ENCODE results near the gene USP4. TPM values are rescaled to one million over a fixed set of nuclear protein-coding genes. Genes with fewer than 3 reads are reported as not detected.
A peak's percentile ranks its signal among the peaks of the same experiment; 100 is the strongest.

The USP4 gene
- total and polyA plus RNA-seq, 5 donors = 19.5 to 46.0 (median 39.8) TPM

- H3K27me3 ChIP-seq (ENCODE audit: control insufficient read depth, insufficient read depth) = no peaks in the 10 kb centered on the region
- no peak for ATAC-seq
- H3K27ac ChIP-seq (ENCODE audit: low read length) = no peak overlapping the region
- 96% methylated on average over 3 of the region's 3 CpGs for WGBS
- intact Hi-C loops (cut with DNase I) = no loop called here
- peaks cover 5% of the 10 kb centered on the region for H3K4me1 ChIP-seq (ENCODE audit: control insufficient read depth, insufficient read depth, low read length)
- H3K9me3 ChIP-seq (ENCODE audit: control insufficient read depth, low read length) = no peaks in the 10 kb centered on the region
- H3K4me3 ChIP-seq (ENCODE audit: low read length) = no peak overlapping the region
- DNase-seq = no peak
Observed at GRCh38 chr3:49269443-49270155, 70.3 kb downstream of the USP4 start.

- Histone ChIP-seq H3K27me3 (ENCODE audit: control insufficient read depth, insufficient read depth) (no peaks in the 10 kb centered on the region), H3K4me3 (ENCODE audit: low read length) (no peak overlapping the region), H3K27ac (ENCODE audit: low read length) (peak overlapping the region; percentile 82), H3K9me3 (ENCODE audit: control insufficient read depth, low read length) (no peaks in the 10 kb centered on the region), H3K4me1 (ENCODE audit: control insufficient read depth, insufficient read depth, low read length) (peaks cover 5% of the 10 kb centered on the region)
- 48% methylated on average over 5 of the region's 5 CpGs for WGBS
- peak; percentile 62 to 72 for ATAC-seq
- intact Hi-C loops (cut with DNase I) = no loop called here
- DNase-seq = no peak
Observed at GRCh38 chr3:49266410-49267095, 73.3 kb downstream of the USP4 start.

DNA sequence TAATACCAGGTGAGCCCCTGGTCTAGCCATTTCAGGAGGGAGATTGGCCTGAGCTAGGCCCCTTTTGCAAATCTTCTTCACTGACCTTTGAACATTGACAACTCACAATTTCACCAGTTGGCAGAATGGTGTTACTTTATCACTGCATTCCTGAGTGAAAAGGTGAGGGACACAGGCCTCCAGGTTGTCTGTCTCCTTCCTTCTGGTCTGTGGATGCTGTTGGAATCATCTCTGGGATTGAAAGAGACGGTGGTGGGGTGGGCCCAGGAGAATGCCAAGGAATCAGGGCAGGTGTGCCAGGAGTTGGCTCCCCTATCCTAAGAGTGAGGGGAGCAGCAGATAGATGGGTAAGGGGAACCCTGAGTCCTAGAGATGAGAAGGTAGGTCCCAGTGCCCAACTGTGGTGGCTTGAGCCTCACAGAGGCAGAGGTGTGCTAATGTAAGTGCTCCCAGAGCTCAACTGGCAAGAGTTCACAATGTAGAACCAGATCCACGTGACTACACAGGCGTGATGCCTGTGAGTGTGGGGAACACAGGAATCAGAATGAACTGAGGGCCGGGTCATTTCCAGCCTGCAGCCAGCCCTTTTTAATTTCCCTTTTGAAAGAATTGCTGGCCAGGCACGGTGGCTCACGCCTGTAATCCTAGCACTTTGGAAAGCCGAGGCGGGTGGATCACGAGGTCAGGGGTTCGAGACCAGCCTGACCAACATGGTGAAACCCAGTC lies 74.0 kb downstream of the USP4 start:
- no peaks in the 10 kb centered on the region for H3K9me3 ChIP-seq (ENCODE audit: control insufficient read depth, low read length)
- DNase-seq (peak in 2 of 3 donors; percentile 23 to 44), ATAC-seq (peak; percentile 41 to 49)
- no peaks in the 10 kb centered on the region for H3K27me3 ChIP-seq (ENCODE audit: control insufficient read depth, insufficient read depth)
- intact Hi-C loops (cut with DNase I) = no loop called here
- H3K27ac ChIP-seq (ENCODE audit: low read length) = peak overlapping the region; percentile 34
- H3K4me3 ChIP-seq (ENCODE audit: low read length) = no peak overlapping the region
- WGBS = 55% methylated on average over 10 of the region's 10 CpGs
- peaks cover 5% of the 10 kb centered on the region for H3K4me1 ChIP-seq (ENCODE audit: control insufficient read depth, insufficient read depth, low read length)

DNA sequence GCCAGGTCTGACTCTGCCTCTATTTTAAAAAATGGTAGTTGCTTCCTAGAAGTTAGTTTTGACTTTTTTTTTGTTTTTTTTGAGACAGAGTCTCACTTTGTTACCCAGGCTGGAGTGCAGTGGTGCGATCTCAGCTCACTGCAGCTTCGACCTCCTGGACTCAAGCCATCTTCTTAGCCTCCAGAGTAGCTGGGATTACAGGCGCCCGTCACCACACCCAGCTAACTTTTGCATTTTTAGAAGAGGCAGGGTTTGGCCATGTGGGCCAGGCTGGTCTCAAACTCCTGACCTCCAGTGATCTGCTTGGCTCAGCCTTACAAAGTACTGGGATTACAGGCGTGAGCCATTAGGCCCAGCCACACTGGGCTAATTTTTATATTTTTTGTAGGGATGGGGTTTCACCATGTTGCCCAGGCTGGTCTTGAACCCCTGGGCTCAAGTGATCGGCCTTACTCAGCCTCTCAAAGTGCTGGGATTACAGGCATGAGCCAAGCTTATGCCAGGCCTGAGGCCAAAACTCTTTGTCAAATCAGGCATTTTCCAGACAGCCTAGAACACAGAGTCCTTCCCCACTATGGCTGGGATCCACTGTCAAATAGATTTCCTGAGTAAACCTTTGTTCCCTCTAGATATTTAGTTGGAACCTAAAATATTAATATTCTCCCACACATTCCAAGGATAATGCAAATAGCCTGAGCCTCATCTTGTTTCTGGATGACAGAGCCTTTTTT lies 76.5 kb downstream of the USP4 start:
- no peaks in the 10 kb centered on the region for H3K27me3 ChIP-seq (ENCODE audit: control insufficient read depth, insufficient read depth)
- intact Hi-C loops (cut with DNase I) = no loop called here
- 84% methylated on average over 6 of the region's 6 CpGs for WGBS
- no peaks in the 10 kb centered on the region for H3K9me3 ChIP-seq (ENCODE audit: control insufficient read depth, low read length)
- H3K27ac ChIP-seq (ENCODE audit: low read length) = no peak overlapping the region
- DNase-seq = peak in 1 of 3 donors; percentile 30
- H3K4me1 ChIP-seq (ENCODE audit: control insufficient read depth, insufficient read depth, low read length) = peaks cover 5% of the 10 kb centered on the region
- no peak overlapping the region for H3K4me3 ChIP-seq (ENCODE audit: low read length)
- ATAC-seq = peak; percentile 39 to 62

GRCh38 chr3:49260806-49261324 lies 79.0 kb downstream of the USP4 start:
- Histone ChIP-seq H3K9me3 (ENCODE audit: control insufficient read depth, low read length) (no peaks in the 10 kb centered on the region), H3K4me3 (ENCODE audit: low read length) (no peak overlapping the region), H3K27ac (ENCODE audit: low read length) (no peak overlapping the region), H3K27me3 (ENCODE audit: control insufficient read depth, insufficient read depth) (no peaks in the 10 kb centered on the region), H3K4me1 (ENCODE audit: control insufficient read depth, insufficient read depth, low read length) (peaks cover 4% of the 10 kb centered on the region)
- intact Hi-C loops (cut with DNase I) = no loop called here
- 87% methylated on average over 5 of the region's 5 CpGs for WGBS
- ATAC-seq (no peak), DNase-seq (no peak)

DNA sequence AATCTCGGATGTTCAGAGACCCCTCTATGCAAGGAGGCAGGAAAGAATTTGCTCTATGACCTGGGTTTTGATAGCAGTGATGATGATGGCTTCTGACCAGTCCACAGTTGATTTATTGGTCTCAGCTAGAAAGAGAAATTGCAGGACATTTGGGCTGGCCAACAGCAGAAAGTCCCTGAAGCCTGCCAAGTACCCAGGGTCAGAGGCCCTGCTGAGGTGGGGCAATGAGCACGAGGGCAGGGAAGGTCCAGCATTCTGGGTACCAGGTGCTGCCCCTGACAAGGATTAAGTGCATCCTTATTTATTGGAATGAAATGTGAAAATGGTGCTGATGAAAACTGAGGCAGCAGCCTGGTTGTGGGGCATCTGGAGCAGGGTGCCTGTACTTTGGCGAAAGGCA lies 82.7 kb downstream of the USP4 start:
- H3K4me1 ChIP-seq (ENCODE audit: control insufficient read depth, insufficient read depth, low read length) = peaks cover 3% of the 10 kb centered on the region
- no peaks in the 10 kb centered on the region for H3K9me3 ChIP-seq (ENCODE audit: control insufficient read depth, low read length)
- DNase-seq (peak in 1 of 3 donors; percentile 18), ATAC-seq (no peak)
- H3K27ac ChIP-seq (ENCODE audit: low read length) = no peak overlapping the region
- no peak overlapping the region for H3K4me3 ChIP-seq (ENCODE audit: low read length)
- intact Hi-C loops (cut with DNase I) = no loop called here
- WGBS = 71% methylated on average over 3 of the region's 3 CpGs
- no peaks in the 10 kb centered on the region for H3K27me3 ChIP-seq (ENCODE audit: control insufficient read depth, insufficient read depth)

DNA sequence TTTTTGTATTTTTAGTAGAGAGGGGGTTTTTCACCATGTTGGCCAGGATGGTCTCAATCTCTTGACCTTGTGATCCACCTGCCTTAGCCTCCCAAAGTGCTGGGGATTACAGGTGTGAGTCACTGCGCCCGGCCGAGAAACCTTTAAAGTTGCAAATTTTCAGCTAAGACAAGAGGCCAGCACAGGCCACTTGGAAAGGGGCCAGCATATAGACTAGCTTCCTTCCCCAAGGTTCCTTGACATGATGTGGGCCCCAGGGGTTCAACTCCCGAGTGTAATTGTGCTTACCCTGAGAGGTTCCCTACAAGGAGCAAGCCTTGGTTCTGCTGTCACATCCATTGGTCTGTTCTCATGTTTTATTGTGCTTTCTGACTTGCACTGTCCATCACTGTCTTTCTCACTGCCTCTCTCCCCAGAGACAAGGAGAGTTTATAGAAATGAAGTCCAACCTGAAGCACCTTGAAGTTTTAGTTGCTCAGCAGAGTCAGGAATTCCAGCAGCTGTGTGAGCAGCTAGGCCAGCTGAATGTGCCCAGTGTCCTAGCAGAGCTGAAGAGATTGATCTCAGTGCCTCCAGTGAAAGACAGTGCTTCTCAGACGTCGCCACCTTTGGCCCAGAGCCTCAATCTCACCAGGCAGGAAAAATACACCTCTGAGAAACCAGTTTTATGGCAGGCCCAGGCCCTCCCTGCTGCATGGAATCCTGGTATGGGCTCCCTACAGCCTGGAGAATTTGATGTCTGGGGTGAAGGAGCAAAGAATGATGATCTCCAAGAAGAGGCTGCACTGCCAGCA lies 83.9 kb downstream of the USP4 start:
- WGBS = 76% methylated on average over 6 of the region's 6 CpGs
- no peaks in the 10 kb centered on the region for H3K27me3 ChIP-seq (ENCODE audit: control insufficient read depth, insufficient read depth)
- intact Hi-C loops (cut with DNase I) = no loop called here
- no peak overlapping the region for H3K4me3 ChIP-seq (ENCODE audit: low read length)
- DNase-seq (peak in 1 of 3 donors; percentile 39), ATAC-seq (no peak)
- no peak overlapping the region for H3K27ac ChIP-seq (ENCODE audit: low read length)
- H3K4me1 ChIP-seq (ENCODE audit: control insufficient read depth, insufficient read depth, low read length) = peaks cover 3% of the 10 kb centered on the region
- no peaks in the 10 kb centered on the region for H3K9me3 ChIP-seq (ENCODE audit: control insufficient read depth, low read length)

DNA sequence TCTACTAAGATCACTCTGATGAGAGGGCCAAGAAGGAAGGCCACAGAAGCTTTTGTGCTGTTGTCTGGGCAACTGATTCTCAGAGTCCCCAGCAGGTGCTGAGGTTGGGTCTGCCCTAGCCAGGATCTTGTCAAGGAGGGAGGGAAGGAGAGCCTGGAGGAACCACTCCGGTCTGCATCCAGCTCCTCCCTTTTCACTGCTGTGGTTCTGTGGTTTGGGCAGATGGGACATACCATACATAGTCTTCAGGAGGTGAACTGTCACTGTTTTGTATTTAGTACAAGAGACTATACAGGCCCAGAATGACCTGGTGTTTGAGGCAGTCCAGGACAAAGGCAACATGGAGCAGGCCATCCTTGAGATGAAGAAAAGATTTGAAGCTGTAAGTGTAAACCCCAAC lies 84.7 kb downstream of the USP4 start:
- H3K4me1 ChIP-seq (ENCODE audit: control insufficient read depth, insufficient read depth, low read length) = peaks cover 3% of the 10 kb centered on the region
- H3K4me3 ChIP-seq (ENCODE audit: low read length) = no peak overlapping the region
- H3K27me3 ChIP-seq (ENCODE audit: control insufficient read depth, insufficient read depth) = no peaks in the 10 kb centered on the region
- intact Hi-C loops (cut with DNase I) = no loop called here
- H3K27ac ChIP-seq (ENCODE audit: low read length) = no peak overlapping the region
- 70% methylated on average over 1 of the region's 1 CpG for WGBS
- DNase-seq (no peak), ATAC-seq (no peak)
- H3K9me3 ChIP-seq (ENCODE audit: control insufficient read depth, low read length) = no peaks in the 10 kb centered on the region

- H3K27ac ChIP-seq (ENCODE audit: low read length) = no peak overlapping the region
- no peaks in the 10 kb centered on the region for H3K9me3 ChIP-seq (ENCODE audit: control insufficient read depth, low read length)
- H3K4me3 ChIP-seq (ENCODE audit: low read length) = no peak overlapping the region
- ATAC-seq (no peak), DNase-seq (no peak)
- H3K27me3 ChIP-seq (ENCODE audit: control insufficient read depth, insufficient read depth) = no peaks in the 10 kb centered on the region
- intact Hi-C loops (cut with DNase I) = no loop called here
- WGBS = 94% methylated on average over 3 of the region's 3 CpGs
- H3K4me1 ChIP-seq (ENCODE audit: control insufficient read depth, insufficient read depth, low read length) = peaks cover 3% of the 10 kb centered on the region
Observed at GRCh38 chr3:49253512-49253911, 86.3 kb downstream of the USP4 start.

- H3K9me3 ChIP-seq (ENCODE audit: control insufficient read depth, low read length) = no peaks in the 10 kb centered on the region
- H3K4me3 ChIP-seq (ENCODE audit: low read length) = no peak overlapping the region
- H3K4me1 ChIP-seq (ENCODE audit: control insufficient read depth, insufficient read depth, low read length) = no peaks in the 10 kb centered on the region
- H3K27ac ChIP-seq (ENCODE audit: low read length) = peak overlapping the region; percentile 50
- intact Hi-C loops (cut with DNase I) = no loop called here
- ATAC-seq (peak; percentile 89 to 93), DNase-seq (peak in 1 of 3 donors; percentile 49)
- no peaks in the 10 kb centered on the region for H3K27me3 ChIP-seq (ENCODE audit: control insufficient read depth, insufficient read depth)
Observed at GRCh38 chr3:49248840-49249227, 91.0 kb downstream of the USP4 start.

Measured in right cardiac atrium (tissue), 5 donors.